Heart left ventricle (tissue), 13 donors: ENCODE data around the gene ZEB1.

Source experiments
- POLR2A ChIP-seq, 2 donors: fragments of 450-650 bp; IDR thresholded peaks; one replicate each; pipeline ENCODE4 v1.6.1; 2017; ENCODE audit warnings: antibody characterized with exemption in 2 of 2, mild to moderate bottlenecking in 2 of 2, moderate library complexity in 2 of 2
- TF ChIP-seq, protein P1 (sequence below), 12 donors: fragments of 200-600 bp; sonication (generic) in 4 of 12; IDR thresholded peaks; one replicate each; pipeline versions ENCODE4 v1.5.0 to v1.8.0; 2018 to 2022; ENCODE audit warnings: antibody characterized with exemption in 12 of 12, mild to moderate bottlenecking in 5 of 12
- donor health status: ischemic (EF 13 %, LVEDD 7.1; RV severe dilation, severe dysfunction).
- donor health status: DM: no; HTN: yes; CAD: no.
- donor health status: DM: no; HTN: no; CAD: no.
- donor health status: ischemic (EF 25% LVEDD 6.9; RV normal size, moderate dysfunction).
- donor health status: ischemic (EF 25% LVEDD 5.7; RV mildly dilated, moderate dysfunction).
- donor health status: ischemic (EF 35%, LVEDD 5.7; RV mildly dilated, moderate dysfunction).
- donor health status: nonischemic (EF 11% LVEDD 7.7; RV severe dilation, severe dysfunction).
- donor health status: DM: yes; HTN: yes; CAD: no.
- donor health status: PGD.
- donor health status: ischemic (EF 29% LVEDD 5.4; RV normal size, mild dysfunction).
- donor health status: nonischemic (EF 23%, LVEDD 6.1; RV moderate dilation, normal function).

DNA sequence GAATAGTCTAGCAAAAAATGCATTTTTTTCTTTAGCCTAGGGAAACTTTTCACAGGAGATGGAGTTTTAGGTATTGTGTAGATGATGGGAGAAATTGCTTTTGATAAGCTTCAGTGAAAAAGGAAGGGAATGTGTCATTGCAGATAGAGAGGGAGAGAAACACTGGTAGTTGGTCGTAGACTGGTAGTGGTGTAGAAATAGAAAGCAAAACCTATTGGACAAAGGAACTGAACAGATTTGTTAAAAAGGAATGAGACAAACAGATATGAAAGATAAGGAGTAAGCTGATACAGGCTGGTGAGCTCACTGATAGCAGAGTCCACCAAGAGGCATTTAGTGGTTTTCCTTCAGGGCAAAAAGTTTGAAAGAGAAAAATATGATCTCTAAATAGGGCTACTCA, 94.3 kb downstream of the ZEB1 start:
- TF ChIP-seq, protein P1, sequence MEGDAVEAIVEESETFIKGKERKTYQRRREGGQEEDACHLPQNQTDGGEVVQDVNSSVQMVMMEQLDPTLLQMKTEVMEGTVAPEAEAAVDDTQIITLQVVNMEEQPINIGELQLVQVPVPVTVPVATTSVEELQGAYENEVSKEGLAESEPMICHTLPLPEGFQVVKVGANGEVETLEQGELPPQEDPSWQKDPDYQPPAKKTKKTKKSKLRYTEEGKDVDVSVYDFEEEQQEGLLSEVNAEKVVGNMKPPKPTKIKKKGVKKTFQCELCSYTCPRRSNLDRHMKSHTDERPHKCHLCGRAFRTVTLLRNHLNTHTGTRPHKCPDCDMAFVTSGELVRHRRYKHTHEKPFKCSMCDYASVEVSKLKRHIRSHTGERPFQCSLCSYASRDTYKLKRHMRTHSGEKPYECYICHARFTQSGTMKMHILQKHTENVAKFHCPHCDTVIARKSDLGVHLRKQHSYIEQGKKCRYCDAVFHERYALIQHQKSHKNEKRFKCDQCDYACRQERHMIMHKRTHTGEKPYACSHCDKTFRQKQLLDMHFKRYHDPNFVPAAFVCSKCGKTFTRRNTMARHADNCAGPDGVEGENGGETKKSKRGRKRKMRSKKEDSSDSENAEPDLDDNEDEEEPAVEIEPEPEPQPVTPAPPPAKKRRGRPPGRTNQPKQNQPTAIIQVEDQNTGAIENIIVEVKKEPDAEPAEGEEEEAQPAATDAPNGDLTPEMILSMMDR (IDR thresholded peaks at IDR 0.05) = no peak
- no peak for TF ChIP-seq POLR2A (IDR thresholded peaks at IDR 0.05)
